ENCODE data around the gene TRIM42.

TRIM42 gene

DNA sequence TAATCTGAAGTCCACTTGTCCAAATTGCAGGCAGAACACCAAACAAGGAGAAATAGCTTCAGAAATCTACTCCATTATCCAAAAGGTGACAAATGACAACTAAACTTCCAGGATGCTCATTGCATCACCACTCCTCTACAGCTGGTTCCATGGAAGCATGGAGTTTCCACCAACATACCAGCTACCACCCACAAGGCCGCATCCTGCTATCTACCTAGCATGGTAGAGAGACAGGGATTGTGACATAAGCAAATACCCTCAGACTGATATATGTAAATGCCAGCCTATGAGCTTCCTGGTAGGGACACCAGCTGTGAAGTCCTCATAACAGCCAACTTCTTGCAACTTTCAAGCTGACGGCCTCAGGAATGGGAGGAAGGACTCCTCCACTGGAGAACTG lies at the start of gene TRIM42:
TSS of gene TRIM42 (plus strand) at position 301 of the 400 bp plus-strand sequence. CDS start 166 bp downstream, outside the sequence.
- Histone ChIP-seq H3K4me1 (peaks cover 4% of the 10 kb centered on the region), H3K36me3 (replicated peaks) (no peaks in the 10 kb centered on the region), H3K27me3 (ENCODE audit: low read depth) (no peaks in the 10 kb centered on the region), H3K4me3 (no peak within 1 kb of the TSS), H3K9me3 (no peaks in the 10 kb centered on the region)
- DNase-seq (ENCODE audit: low spot score in 2 of 2): no peak
- in situ Hi-C loops (cut with MboI; ENCODE audit: low sequenced_read_pairs): no loop called here

GRCh38 chr3:140628606-140629005 lies 49.3 kb upstream of the TRIM42 start:
- Histone ChIP-seq H3K9me3 (no peaks in the 10 kb centered on the region), H3K4me1 (no peaks in the 10 kb centered on the region), H3K27me3 (ENCODE audit: low read depth) (no peaks in the 10 kb centered on the region), H3K4me3 (no peak overlapping the region), H3K36me3 (replicated peaks) (no peaks in the 10 kb centered on the region)
- DNase-seq (ENCODE audit: low spot score in 2 of 2): no peak
- in situ Hi-C loops (cut with MboI; ENCODE audit: low sequenced_read_pairs): no loop called here

GRCh38 chr3:140629357-140630137 lies 48.3 kb upstream of the TRIM42 start:
- Histone ChIP-seq H3K9me3 (no peaks in the 10 kb centered on the region), H3K4me3 (no peak overlapping the region), H3K36me3 (replicated peaks) (no peaks in the 10 kb centered on the region), H3K27me3 (ENCODE audit: low read depth) (no peaks in the 10 kb centered on the region), H3K4me1 (no peaks in the 10 kb centered on the region)
- no peak for DNase-seq (ENCODE audit: low spot score in 2 of 2)
- in situ Hi-C loops (cut with MboI; ENCODE audit: low sequenced_read_pairs): no loop called here

GRCh38 chr3:140630366-140630765 lies 47.5 kb upstream of the TRIM42 start:
- no peak overlapping the region for H3K4me3 ChIP-seq
- no peaks in the 10 kb centered on the region for H3K27me3 ChIP-seq (ENCODE audit: low read depth)
- H3K4me1 ChIP-seq: no peaks in the 10 kb centered on the region
- in situ Hi-C loops (cut with MboI; ENCODE audit: low sequenced_read_pairs): no loop called here
- no peak for DNase-seq (ENCODE audit: low spot score in 2 of 2)
- no peaks in the 10 kb centered on the region for H3K36me3 ChIP-seq (replicated peaks)
- no peaks in the 10 kb centered on the region for H3K9me3 ChIP-seq

GRCh38 chr3:140630866-140631265 lies 47.0 kb upstream of the TRIM42 start:
- no peaks in the 10 kb centered on the region for H3K4me1 ChIP-seq
- in situ Hi-C loops (cut with MboI; ENCODE audit: low sequenced_read_pairs): no loop called here
- H3K9me3 ChIP-seq: no peaks in the 10 kb centered on the region
- H3K27me3 ChIP-seq (ENCODE audit: low read depth): no peaks in the 10 kb centered on the region
- H3K4me3 ChIP-seq: no peak overlapping the region
- no peak for DNase-seq (ENCODE audit: low spot score in 2 of 2)
- H3K36me3 ChIP-seq (replicated peaks): no peaks in the 10 kb centered on the region

GRCh38 chr3:140635276-140635675 lies 42.6 kb upstream of the TRIM42 start:
- Histone ChIP-seq H3K4me1 (no peaks in the 10 kb centered on the region), H3K36me3 (replicated peaks) (no peaks in the 10 kb centered on the region), H3K4me3 (no peak overlapping the region), H3K9me3 (no peaks in the 10 kb centered on the region), H3K27me3 (ENCODE audit: low read depth) (no peaks in the 10 kb centered on the region)
- in situ Hi-C loops (cut with MboI; ENCODE audit: low sequenced_read_pairs): no loop called here
- no peak for DNase-seq (ENCODE audit: low spot score in 2 of 2)

- in situ Hi-C loops (cut with MboI; ENCODE audit: low sequenced_read_pairs): no loop called here
- Histone ChIP-seq H3K4me3 (no peak overlapping the region), H3K27me3 (ENCODE audit: low read depth) (no peaks in the 10 kb centered on the region), H3K36me3 (replicated peaks) (no peaks in the 10 kb centered on the region), H3K9me3 (no peaks in the 10 kb centered on the region), H3K4me1 (no peaks in the 10 kb centered on the region)
- no peak for DNase-seq (ENCODE audit: low spot score in 2 of 2)
Measured at GRCh38 chr3:140636406-140637138, 41.3 kb upstream of the TRIM42 start.

DNA sequence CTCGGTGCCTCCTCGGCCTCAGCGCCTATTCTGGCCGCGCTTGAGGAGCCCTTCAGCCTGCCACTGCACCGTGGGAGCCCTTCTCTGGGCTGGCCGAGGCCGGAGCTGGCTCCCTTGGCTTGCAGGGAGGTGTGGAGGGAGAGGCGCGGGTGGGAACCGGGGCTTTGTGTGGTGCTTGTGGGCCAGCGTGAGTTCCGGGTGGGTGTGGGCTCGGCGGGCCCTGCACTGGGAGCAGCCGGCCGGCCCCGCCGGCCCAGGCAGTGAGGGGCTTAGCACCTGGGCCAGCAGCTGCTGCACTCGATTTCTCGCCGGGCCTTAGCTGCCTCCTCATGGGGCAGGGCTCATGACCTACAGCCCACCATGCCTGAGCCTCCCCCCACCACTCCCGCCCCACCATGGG lies 26.6 kb upstream of the TRIM42 start:
- Histone ChIP-seq H3K36me3 (replicated peaks) (no peaks in the 10 kb centered on the region), H3K4me3 (no peak overlapping the region), H3K4me1 (no peaks in the 10 kb centered on the region), H3K27me3 (ENCODE audit: low read depth) (no peaks in the 10 kb centered on the region), H3K9me3 (no peaks in the 10 kb centered on the region)
- in situ Hi-C loops (cut with MboI; ENCODE audit: low sequenced_read_pairs): no loop called here
- DNase-seq (ENCODE audit: low spot score in 2 of 2): no peak

DNA sequence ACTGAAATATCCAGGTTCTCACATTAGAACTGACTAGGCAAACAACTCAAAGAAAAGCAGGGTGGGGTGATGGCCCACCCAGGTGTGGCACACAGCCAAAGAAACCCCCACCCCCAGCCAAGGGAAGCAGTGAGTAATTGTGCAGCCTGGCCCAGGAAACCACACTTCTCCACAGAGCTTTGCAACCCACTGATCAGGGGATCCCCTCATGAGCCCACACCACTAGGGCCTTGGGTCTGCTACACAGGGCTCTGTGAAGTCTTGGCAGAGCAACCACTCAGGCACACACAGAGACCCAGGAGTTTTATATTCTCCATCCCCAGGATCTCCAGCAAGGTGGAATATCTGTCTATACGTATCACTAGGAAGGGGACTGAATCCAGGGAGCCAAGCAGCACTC lies 22.2 kb upstream of the TRIM42 start:
- in situ Hi-C loops (cut with MboI; ENCODE audit: low sequenced_read_pairs): no loop called here
- Histone ChIP-seq H3K4me1 (no peaks in the 10 kb centered on the region), H3K27me3 (ENCODE audit: low read depth) (no peaks in the 10 kb centered on the region), H3K9me3 (no peaks in the 10 kb centered on the region), H3K36me3 (replicated peaks) (no peaks in the 10 kb centered on the region), H3K4me3 (no peak overlapping the region)
- DNase-seq (ENCODE audit: low spot score in 2 of 2): no peak

- in situ Hi-C loops (cut with MboI; ENCODE audit: low sequenced_read_pairs): no loop called here
- Histone ChIP-seq H3K4me1 (no peaks in the 10 kb centered on the region), H3K27me3 (ENCODE audit: low read depth) (no peaks in the 10 kb centered on the region), H3K36me3 (replicated peaks) (no peaks in the 10 kb centered on the region), H3K4me3 (no peak overlapping the region), H3K9me3 (no peaks in the 10 kb centered on the region)
- DNase-seq (ENCODE audit: low spot score in 2 of 2): no peak
Measured at GRCh38 chr3:140664111-140664510, 13.8 kb upstream of the TRIM42 start.

GRCh38 chr3:140682586-140682985 lies 4.7 kb downstream of the TRIM42 start:
- in situ Hi-C loops (cut with MboI; ENCODE audit: low sequenced_read_pairs): no loop called here
- Histone ChIP-seq H3K4me3 (no peak overlapping the region), H3K4me1 (no peaks in the 10 kb centered on the region; the same call in 1 of the 2 replicates), H3K9me3 (no peaks in the 10 kb centered on the region), H3K27me3 (ENCODE audit: low read depth) (no peaks in the 10 kb centered on the region), H3K36me3 (replicated peaks) (no peaks in the 10 kb centered on the region)
- no peak for DNase-seq (ENCODE audit: low spot score in 2 of 2)

- Histone ChIP-seq H3K4me1 (no peaks in the 10 kb centered on the region; the same call in 1 of the 2 replicates), H3K27me3 (ENCODE audit: low read depth) (no peaks in the 10 kb centered on the region), H3K4me3 (no peak overlapping the region), H3K9me3 (no peaks in the 10 kb centered on the region), H3K36me3 (replicated peaks) (no peaks in the 10 kb centered on the region)
- no peak for DNase-seq (ENCODE audit: low spot score in 2 of 2)
- in situ Hi-C loops (cut with MboI; ENCODE audit: low sequenced_read_pairs): no loop called here
Measured at GRCh38 chr3:140686128-140686527, 8.3 kb downstream of the TRIM42 start.

DNA sequence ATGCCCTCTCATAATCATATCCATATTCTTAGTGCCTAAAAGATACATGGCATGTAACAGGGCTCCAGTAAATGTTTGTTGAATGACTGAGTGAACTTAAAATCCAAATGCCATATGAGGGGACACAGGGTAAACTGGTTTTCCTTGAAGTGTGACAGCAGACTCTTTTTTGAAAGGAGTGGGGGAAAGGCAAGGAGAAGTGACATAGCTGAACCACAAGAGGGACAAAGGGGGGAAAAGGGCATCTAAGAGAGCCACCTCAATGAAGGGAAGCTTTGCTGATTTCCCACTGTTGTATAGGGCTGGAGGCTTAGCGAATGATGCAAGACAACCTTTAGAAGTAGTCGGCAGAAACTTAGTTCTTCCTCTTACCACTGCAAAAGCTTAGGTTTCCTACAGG lies 9.1 kb downstream of the TRIM42 start:
- Histone ChIP-seq H3K9me3 (no peaks in the 10 kb centered on the region), H3K27me3 (ENCODE audit: low read depth) (no peaks in the 10 kb centered on the region; the same call in 1 of the 2 replicates), H3K36me3 (replicated peaks) (no peaks in the 10 kb centered on the region), H3K4me1 (no peaks in the 10 kb centered on the region), H3K4me3 (no peak overlapping the region)
- DNase-seq (ENCODE audit: low spot score in 2 of 2): no peak
- in situ Hi-C loops (cut with MboI; ENCODE audit: low sequenced_read_pairs): no loop called here

DNA sequence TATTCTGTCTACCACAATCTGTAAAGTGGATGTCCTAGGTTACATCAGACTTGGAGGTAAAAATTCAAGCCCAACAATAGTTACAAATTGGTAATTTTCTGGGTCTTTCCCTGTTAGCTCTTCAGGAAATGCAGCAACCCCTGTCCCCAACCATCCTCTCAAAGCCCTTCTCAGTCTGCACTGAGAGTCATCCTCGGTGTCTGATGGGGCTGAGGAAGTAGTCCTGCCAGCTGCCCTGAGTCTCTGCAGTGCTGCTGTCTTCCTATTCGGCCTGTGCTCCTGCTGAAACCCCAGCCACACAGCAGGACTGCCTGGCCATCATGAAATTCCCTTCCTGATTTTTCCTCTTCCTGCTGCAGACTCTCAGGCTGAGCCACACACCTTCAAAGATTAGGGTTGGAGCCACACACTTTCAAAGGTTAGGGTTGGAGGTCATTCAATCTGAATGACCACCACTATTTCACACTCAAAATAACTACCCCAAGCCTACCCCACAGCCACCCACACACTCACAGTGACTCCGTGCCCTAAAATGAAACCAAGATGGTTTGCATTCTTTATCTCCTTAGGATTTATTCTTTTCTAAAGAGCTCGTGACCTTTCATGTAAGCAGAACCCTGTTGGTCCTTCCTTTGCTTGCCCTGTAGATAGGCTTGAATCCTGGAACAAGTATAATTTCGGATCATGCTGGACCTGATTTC lies 17.6 kb downstream of the TRIM42 start:
- no peaks in the 10 kb centered on the region for H3K9me3 ChIP-seq
- H3K4me1 ChIP-seq: no peaks in the 10 kb centered on the region
- no peaks in the 10 kb centered on the region; the same call in 1 of the 2 replicates for H3K27me3 ChIP-seq (ENCODE audit: low read depth)
- in situ Hi-C loops (cut with MboI; ENCODE audit: low sequenced_read_pairs): no loop called here
- no peak overlapping the region for H3K4me3 ChIP-seq
- no peak for DNase-seq (ENCODE audit: low spot score in 2 of 2)
- H3K36me3 ChIP-seq (replicated peaks): no peaks in the 10 kb centered on the region

All from HAP-1 (cell line).